Thoracic aorta (tissue), 2 donors: ENCODE measurements around the gene ATP13A1. TPM values are rescaled to one million over a fixed set of nuclear protein-coding genes. Genes with fewer than 3 reads are reported as not detected.

ENCODE experiments used
- ATAC-seq: fragments of 150-250 bp; one replicate; pipeline ENCODE4 v1.8.0; 2017; ENCODE audit warnings: low read depth; ENCODE audit not compliant: insufficient number of reproducible peaks, low FRiP score
- DNase-seq: peaks from one replicate; pipeline ENCODE4 v3.0.0-alpha.2; 2020; ENCODE audit warnings: low spot score
- H3K27ac ChIP-seq, 2 donors: fragments of 200-600 bp; sonication (generic); 1 replicate in 1 of 2; 2 replicates in 1 of 2; pipeline ENCODE4 v1.5.1; 2016; ENCODE audit warnings: mild to moderate bottlenecking in 2 of 2, moderate library complexity in 2 of 2
- H3K27me3 ChIP-seq: fragments of 200-600 bp; sonication (generic); replicated peaks from 2 replicates; pipeline ENCODE4 v1.6.0; 2016; ENCODE audit warnings: mild to moderate bottlenecking; ENCODE audit not compliant: insufficient read depth
- H3K36me3 ChIP-seq: fragments of 200-600 bp; sonication (generic); one replicate; pipeline ENCODE4 v1.5.1; 2016
- H3K4me1 ChIP-seq, 2 donors: fragments of 200-600 bp; sonication (generic); 1 replicate in 1 of 2; 2 replicates in 1 of 2; pipeline versions ENCODE4 v1.5.1 to v1.6.0; 2016; ENCODE audit warnings: low read depth in 2 of 2, mild to moderate bottlenecking in 1 of 2; ENCODE audit not compliant: control insufficient read depth in 1 of 2
- H3K4me3 ChIP-seq: fragments of 200-600 bp; sonication (generic); 2 replicates; pipeline ENCODE4 v1.5.1; 2016; ENCODE audit warnings: mild to moderate bottlenecking
- H3K9me3 ChIP-seq: fragments of 200-600 bp; sonication (generic); 2 replicates; pipeline ENCODE4 v1.5.1; 2016
- total RNA-seq, 2 donors: library from RNA; depleted of rRNA; stranded (reverse); fragments of >200 nt; gene quantifications; one replicate each; pipeline versions ENCODE4 v1.1.0 to v1.2.3, GENCODE V29; 2016
- TF ChIP-seq, protein P1 (sequence below): fragments of 200-600 bp; sonication (generic); IDR thresholded peaks from one replicate; pipeline ENCODE4 v1.5.1; 2019; ENCODE audit warnings: antibody characterized with exemption

Gene ATP13A1
- total RNA-seq, 2 donors from 2014 or later: 95.0 to 150 TPM

DNA sequence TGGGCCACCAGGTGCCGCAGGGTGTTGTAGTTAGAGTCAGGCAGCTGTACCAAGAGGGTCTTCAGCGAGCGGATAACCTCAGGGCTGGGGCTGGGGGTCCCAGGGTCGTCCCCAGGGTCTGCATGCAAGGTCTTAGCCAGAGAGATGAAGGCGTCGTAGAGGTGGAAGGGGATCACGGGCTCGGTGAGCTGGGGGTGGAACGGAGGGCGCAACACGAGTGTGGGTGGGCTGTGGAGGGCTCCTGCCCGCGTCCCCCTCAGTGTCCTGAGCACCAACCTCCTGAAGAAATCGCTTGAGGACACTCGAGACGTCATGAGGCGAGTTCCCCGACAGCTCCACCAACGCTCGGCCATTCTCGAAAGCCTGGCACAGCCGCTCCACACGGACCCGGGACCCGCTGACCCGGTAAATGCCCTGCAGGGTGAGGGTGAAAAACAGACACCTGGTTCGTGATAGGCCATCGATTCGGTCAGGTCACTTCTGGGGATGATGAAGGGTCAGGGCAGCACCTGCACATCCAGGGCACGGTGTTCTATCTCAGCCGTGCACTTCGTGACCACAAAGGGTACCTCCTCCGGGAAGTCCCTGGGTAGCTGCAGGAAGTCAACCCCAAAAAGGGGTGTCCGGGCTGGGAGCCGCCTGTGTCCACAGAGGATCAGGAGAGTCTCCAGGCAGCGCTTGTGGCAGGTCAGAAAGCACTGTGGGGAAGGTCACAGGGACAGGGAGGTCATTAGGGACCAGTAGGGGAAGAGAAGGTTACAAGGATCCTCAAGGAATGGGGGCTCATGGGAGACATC, 28.8 kb downstream of the ATP13A1 start:
- no peaks in the 10 kb centered on the region for H3K27me3 ChIP-seq
- H3K4me1 ChIP-seq: no peaks in the 10 kb centered on the region
- no peak for ATAC-seq
- H3K9me3 ChIP-seq: no peaks in the 10 kb centered on the region
- peaks cover 21% of the 10 kb centered on the region for H3K36me3 ChIP-seq
- H3K27ac ChIP-seq: no peak overlapping the region
- no peak for DNase-seq
- no peak overlapping the region for H3K4me3 ChIP-seq
- TF ChIP-seq, protein P1, sequence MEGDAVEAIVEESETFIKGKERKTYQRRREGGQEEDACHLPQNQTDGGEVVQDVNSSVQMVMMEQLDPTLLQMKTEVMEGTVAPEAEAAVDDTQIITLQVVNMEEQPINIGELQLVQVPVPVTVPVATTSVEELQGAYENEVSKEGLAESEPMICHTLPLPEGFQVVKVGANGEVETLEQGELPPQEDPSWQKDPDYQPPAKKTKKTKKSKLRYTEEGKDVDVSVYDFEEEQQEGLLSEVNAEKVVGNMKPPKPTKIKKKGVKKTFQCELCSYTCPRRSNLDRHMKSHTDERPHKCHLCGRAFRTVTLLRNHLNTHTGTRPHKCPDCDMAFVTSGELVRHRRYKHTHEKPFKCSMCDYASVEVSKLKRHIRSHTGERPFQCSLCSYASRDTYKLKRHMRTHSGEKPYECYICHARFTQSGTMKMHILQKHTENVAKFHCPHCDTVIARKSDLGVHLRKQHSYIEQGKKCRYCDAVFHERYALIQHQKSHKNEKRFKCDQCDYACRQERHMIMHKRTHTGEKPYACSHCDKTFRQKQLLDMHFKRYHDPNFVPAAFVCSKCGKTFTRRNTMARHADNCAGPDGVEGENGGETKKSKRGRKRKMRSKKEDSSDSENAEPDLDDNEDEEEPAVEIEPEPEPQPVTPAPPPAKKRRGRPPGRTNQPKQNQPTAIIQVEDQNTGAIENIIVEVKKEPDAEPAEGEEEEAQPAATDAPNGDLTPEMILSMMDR: no peak

DNA sequence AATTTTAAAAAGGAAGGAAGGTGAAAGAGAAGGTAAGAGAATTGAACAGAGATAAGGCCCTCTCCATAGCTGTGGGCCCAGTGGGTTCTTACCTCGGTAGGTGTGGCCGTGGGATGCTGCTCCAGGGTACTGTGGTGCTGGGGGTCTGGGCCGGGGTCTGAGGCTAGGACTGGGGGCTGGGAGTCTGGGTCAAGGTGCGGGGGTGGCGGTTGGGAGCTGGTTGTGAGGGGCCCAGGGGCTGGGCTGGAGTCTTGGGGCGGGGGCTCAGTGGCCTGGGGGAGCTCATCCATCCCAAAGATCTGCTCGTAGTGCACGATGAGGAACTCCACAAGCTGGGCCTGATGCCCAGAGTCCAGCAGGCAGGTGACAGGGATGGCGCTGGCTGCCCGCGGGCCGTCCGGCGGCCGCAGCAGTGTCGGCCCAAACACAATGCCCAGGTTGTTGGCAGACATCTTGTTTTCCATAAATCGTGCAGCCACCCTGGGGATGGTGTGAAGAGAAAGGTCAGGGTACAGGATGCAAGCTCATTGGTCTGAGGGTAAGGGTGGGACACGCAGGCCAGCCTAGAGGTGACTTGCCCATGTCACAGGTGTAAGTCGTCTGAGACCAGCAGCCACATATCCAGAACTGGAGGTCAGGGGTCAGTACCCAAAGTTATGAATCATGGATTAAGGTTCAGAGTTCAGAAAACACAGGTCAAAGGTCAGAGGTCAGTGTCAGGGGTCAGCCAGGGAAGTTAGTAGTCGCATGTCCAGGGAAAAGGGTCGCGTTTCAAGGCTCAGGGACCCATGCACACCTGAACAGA, 29.6 kb downstream of the ATP13A1 start:
- TF ChIP-seq, protein P1: no peak
- Histone ChIP-seq H3K9me3 (no peaks in the 10 kb centered on the region), H3K27ac (no peak overlapping the region), H3K36me3 (peaks cover 21% of the 10 kb centered on the region), H3K27me3 (no peaks in the 10 kb centered on the region), H3K4me1 (no peaks in the 10 kb centered on the region), H3K4me3 (no peak overlapping the region)
- DNase-seq (no peak), ATAC-seq (no peak)

DNA sequence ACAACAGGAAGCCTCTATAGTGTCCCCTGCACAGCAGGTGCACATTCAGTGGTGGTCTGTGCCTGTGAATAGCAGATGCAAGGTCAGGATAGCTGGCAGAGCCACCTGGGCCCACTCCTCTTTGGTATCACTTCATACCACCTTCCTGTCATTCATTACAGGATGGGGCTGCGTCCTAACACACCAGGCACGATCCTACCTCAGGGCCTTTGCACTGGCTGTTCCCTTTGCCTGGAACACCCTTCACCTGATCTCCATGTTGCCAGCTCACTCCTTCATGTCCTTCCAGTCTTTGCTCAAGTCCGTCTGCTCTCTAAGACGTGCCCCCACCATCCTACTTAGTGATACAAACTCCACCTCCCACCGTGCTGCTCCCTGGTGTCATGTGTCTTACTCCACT, 30.8 kb downstream of the ATP13A1 start:
- Histone ChIP-seq H3K9me3 (no peaks in the 10 kb centered on the region), H3K4me3 (no peak overlapping the region), H3K4me1 (peaks cover 4 to 10% of the 10 kb centered on the region in 2 donors), H3K27ac (no peak overlapping the region), H3K27me3 (no peaks in the 10 kb centered on the region), H3K36me3 (peaks cover 21% of the 10 kb centered on the region)
- TF ChIP-seq, protein P1: no peak
- ATAC-seq (no peak), DNase-seq (no peak)

DNA sequence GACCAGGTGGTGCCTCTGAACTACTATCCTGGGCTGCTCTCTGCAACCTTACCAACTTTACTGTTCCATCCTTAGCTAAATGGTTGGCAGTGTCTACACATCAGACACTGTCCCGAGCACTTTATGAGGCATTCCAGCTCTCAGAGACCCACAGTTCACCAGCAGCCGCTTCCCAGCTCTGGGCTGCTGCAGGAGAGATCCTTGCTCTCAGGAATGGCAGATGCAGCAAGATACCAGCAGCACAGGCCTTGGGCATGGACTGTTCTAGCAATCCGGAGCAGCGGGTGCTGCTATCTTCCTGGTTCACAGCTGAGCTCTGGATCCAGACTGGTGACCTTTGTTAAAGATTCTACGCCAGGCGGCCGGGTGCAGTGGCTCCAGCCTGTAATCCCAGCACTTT, 32.1 kb downstream of the ATP13A1 start:
- Histone ChIP-seq H3K4me3 (no peak overlapping the region), H3K27ac (no peak overlapping the region), H3K36me3 (peaks cover 21% of the 10 kb centered on the region), H3K9me3 (no peaks in the 10 kb centered on the region), H3K27me3 (no peaks in the 10 kb centered on the region), H3K4me1 (peaks cover 4 to 12% of the 10 kb centered on the region in 2 donors)
- ATAC-seq: no peak
- DNase-seq: no peak
- TF ChIP-seq, protein P1: no peak

DNA sequence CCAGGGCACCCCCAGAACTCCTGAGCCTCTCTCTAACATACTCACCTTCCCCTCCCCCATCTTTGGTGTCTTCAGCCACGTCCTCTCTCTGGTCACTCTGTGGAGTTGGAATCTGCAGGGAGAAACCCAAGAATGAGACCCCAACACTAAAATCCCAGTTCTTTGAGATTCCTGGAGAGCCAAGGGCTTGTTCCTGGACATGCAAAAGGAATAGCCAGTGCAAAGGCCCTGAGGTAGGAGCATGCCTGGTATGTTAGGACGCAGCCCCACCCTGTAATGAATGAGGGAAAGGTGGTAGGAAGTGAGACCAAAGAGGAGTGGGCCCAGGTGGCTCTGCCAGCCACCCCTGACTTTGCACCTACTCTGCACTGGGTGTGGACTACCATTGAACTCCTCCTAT, 33.0 kb downstream of the ATP13A1 start:
- peaks cover 4 to 12% of the 10 kb centered on the region in 2 donors for H3K4me1 ChIP-seq
- ATAC-seq: no peak
- no peak overlapping the region for H3K27ac ChIP-seq
- H3K27me3 ChIP-seq: no peaks in the 10 kb centered on the region
- H3K4me3 ChIP-seq: no peak overlapping the region
- no peak for DNase-seq
- H3K9me3 ChIP-seq: no peaks in the 10 kb centered on the region
- TF ChIP-seq, protein P1: no peak
- peaks cover 16% of the 10 kb centered on the region for H3K36me3 ChIP-seq
